NCI-H187 (cell line): ENCODE measurements around the gene EME2.
"Not testable (repeated sequence)": the region's sequence is repeated elsewhere in the genome, so short reads cannot be mapped to it uniquely, and the experiment has no call there.

Experiments
- DNase-seq, 2 experiments: peaks; one replicate each; lab custom pipeline; 2025; lab: John Stamatoyannopoulos, UW

The EME2 gene, protein sequence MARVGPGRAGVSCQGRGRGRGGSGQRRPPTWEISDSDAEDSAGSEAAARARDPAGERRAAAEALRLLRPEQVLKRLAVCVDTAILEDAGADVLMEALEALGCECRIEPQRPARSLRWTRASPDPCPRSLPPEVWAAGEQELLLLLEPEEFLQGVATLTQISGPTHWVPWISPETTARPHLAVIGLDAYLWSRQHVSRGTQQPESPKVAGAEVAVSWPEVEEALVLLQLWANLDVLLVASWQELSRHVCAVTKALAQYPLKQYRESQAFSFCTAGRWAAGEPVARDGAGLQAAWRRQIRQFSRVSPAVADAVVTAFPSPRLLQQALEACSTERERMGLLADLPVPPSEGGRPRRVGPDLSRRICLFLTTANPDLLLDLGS

GRCh38 chr16:1772362-1772907 lies at the start of gene EME2:
TSS of gene EME2 (plus strand) at chr16:1772810. CDS start at chr16:1773228, 418 bp downstream.
- no peak for DNase-seq

- no peak for DNase-seq
Measured at GRCh38 chr16:1723450-1724147, 49.0 kb upstream of the EME2 start.

DNA sequence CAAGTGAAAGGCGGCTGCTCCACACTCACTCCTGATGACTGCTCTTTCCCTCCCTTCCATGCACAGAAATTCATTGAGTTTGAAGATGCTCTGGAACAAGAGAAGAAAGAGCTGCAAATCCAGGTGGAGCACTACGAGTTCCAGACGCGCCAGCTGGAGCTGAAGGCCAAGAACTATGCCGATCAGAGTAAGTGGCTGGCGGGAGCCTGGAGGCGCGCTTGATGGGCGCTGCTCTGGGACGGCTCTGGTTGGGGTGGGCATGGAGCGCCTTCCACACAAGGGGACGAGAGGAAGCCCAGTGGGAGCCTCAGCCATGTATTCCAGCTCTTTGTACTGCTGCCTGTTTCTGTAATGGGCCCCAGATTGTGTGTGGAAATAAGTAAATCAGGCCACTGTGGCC lies 48.1 kb upstream of the EME2 start:
- no peak for DNase-seq

GRCh38 chr16:1726661-1727502 lies 45.7 kb upstream of the EME2 start:
- DNase-seq, result no peak

DNA sequence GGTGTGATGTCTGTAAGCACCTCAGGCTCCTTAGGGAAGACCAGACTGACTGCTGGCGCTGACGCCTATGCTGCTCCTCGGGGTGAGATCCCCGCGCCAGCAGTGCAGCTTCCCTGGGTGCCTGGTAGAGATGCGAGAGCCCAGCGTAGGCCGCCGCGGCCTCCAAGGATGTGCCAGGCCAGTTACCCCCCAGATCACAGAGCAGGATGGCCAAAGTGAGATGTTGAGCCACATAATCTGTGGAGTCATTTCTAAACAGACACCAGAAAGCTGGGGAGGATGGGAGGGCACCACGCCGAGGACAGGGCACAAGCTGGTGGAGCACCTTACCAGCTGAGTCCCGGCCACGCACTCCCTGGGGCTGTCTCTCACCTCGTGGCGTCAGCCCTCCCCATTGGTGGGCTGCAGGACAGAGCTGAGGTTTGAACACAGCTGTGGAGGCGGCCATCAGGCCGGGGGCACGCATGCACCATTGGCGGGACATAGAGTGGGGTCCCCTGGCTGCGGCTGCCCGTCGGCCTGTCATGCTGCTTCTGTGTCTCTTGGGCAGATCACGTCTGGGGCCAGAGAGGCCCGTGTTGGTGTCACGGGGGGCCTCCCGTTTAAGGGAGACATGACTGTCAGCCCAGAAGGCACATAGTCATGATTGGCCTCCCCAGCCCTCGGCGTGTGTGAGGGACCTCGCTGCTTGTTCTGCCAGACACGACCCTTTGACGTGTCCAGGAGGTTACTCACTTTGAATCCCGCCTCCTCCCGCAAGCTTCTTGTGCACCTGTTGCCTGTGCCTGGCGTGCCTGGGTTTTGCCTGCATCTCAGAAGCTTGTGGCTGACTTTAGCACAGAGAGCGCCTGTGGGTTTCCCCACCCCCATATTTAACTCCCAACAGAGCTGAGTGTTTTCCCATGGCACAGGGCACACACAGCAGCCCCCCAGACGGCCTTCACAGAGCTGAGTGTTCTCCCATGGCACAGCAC lies 44.7 kb upstream of the EME2 start:
- DNase-seq, result no peak

GRCh38 chr16:1729026-1729425 lies 43.6 kb upstream of the EME2 start:
- no peak for DNase-seq

DNA sequence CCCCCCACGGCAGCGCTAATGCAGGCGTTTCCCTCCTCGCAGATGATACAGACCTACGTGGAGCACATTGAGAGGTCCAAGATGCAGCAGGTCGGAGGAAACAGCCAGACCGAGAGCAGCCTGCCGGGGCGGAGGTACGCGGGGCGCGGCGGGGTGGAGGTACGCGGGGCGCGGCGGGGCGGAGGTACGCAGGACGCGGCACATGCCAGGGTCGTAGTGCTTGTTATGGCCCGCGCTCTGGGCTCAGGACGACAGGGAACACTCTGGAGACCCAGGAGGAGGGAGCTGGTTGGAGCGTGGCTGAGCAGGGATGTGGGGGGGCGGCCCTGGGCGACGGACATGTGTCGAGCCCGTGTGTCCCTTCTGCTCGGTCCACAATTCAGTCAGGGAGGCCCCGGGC lies 43.2 kb upstream of the EME2 start:
- no peak for DNase-seq

GRCh38 chr16:1731073-1731472 lies 41.5 kb upstream of the EME2 start:
- DNase-seq, result no peak

- no peak for DNase-seq
Measured at GRCh38 chr16:1731603-1732002, 41.0 kb upstream of the EME2 start.

DNA sequence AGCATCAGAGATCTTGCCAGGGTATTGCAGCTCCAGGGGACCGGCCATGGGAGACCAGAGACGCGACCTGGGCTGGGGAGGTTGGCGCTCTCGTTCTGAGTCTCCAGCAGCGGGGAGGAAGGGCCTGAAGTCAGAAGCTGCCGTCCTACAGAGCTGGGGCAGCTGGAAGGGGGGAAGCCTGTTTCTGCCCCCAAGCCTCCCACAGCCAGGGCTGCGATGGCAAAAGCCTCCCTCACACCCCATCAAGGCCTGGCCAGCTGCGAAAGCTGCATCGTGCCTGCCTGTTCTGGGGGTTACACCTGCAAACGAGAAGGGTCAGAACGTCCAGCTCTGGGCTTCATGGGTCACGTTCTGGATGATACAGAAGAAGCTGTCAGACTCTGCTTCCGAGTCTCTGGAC lies 40.5 kb upstream of the EME2 start:
- DNase-seq, result no peak

DNA sequence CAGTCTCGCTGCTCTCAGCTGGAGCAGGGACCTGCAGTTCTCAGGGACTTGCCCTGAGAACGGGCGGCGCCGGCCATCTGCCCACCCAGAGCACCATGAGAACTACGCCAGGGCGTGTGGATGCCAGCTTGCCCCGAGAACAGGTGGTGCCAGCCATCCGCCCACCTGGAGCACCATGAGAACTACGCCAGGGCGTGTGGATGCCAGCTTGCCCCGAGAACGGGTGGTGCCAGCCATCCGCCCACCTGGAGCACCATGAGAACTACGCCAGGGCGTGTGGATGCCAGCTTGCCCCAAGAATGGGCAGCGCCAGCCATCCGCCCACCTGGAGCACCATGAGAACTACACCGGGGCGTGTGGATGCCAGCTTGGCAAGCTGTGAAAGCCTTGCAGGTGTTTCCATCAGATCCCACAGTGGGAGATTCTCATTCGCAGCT lies 40.0 kb upstream of the EME2 start:
- DNase-seq, result not testable (repeated sequence)

DNA sequence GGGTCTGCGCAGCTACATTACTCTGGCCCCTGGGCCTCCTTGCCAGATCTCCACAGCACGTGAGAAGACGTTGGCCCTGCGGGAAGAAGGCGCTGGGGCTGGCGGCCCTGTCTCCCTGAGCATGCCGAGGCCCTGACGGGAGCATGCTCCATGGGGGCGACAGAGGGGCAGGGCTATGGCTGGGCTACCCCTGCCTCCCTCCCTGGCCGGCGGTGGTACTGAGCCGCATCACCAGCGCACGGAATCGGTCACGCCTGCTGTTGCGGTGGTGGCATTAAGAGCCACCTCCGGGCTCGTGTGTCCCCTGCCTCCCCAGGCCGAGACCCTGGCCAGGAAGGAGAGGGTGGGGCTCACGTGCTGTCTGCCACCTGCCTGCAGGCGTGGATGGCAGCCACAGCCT lies 38.5 kb upstream of the EME2 start:
- DNase-seq, result no peak

GRCh38 chr16:1734816-1735215 lies 37.8 kb upstream of the EME2 start:
- no peak for DNase-seq

DNA sequence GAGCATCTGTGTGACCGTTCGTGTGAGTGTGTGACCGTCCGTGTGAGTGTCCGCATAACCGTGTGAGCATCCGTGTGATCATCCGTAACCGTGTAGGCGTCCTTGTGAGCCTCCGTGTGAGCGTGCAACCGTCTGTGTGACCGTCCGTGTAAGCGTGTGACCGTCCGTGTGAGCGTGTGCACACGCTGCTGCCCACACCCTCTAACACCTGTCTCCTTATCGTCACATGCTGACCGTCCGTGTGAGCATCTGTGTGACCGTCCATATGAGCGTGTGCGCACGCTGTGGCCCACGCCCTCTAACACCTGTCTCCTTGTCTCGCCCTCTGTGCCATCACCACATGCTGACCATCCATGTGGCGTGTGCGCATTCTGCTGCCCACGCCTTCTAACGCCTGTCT lies 32.4 kb upstream of the EME2 start:
- no peak for DNase-seq

- DNase-seq, result no peak
Measured at GRCh38 chr16:1740781-1741490, 31.7 kb upstream of the EME2 start.

DNA sequence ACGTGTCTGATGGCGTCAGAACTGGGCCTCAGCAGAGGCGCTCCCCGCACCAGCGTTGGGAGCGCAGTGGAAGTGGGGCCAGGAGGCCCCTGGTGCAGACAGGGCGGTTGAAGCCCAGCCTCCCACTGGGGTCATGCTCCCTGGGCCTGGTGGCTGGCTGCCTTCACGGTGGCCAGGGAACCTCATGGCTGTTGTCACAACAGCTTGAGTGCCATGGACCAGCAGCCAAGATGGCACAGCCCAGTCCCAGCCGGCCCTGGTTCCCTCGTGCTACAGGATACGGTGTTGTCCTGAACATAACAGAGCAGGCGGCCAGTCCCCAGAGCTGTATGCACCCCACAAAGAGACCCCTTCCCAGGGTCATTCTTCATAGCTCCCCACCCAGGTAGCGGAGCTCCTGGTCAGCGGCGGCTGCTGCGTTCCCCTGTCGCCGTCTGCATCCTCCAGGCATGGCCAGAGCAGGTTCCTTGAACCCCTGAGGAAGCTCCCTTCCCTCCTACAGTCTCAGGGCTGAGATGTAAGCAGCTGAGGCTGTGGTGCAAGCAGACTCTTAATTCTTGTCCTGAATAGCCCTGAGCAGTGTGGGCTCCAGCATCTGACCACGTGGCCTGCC lies 31.0 kb upstream of the EME2 start:
- no peak for DNase-seq

DNA sequence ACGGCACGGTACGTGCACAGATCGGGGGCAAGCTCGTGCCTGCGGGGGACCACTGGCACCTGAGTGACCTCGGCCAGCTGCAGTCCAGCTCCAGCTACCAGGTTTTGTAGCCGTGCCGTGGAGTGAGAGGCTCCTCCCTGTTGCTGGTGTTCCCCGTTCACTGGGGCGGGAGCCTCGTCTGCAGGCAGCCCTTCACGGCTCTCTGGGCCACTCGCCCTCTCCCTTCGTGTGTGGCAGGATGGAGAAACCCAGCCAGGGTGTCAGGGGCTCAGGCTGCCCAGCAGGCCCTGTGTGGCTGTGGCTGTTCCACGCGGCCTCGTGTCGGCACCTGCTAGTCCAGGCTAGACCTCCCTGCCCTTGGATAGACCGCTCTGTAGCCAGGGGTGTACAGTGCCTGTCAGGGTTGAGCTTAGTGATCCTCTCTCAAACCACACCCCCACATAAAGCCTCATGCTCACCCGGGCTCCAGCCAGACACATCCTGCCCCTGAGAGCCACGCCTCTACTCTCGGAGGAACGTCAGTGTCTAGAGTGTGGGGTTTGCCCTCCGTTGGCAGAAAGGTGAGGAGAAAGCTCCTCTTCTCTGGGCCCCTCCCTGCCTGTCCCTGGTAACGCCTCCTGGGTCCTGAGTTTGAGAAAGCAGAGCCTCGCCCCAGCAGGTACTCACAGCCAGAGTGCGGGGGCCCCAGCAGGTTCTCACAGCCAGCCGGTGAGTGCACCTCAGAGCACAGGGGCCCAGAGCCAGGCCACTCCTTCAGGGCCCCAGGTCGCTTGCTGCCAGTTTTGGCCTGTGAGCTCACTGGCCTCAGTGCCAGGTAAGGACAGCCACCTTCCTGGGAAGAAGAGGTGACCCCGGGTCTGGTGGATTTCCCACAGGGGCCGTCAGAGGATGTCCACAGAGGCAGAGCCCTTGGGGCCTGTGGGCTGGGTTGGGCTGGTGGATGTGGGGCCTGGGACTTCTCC lies 29.0 kb upstream of the EME2 start:
- no peak for DNase-seq

- DNase-seq, result no peak
Measured at GRCh38 chr16:1744338-1744840, 28.2 kb upstream of the EME2 start.
